GM13976 (cell line): ENCODE measurements around the gene SPRYD4.

ENCODE experiments used
- DNase-seq: peaks from one replicate; pipeline ENCODE4 v3.0.0; 2012; ENCODE audit warnings: low spot score
- CTCF ChIP-seq: IDR thresholded peaks from 2 replicates; pipeline ENCODE4 v1.5.1; 2012; ENCODE audit warnings: borderline replicate concordance, mild to moderate bottlenecking; ENCODE audit not compliant: insufficient read depth; ENCODE audit errors: extremely low read depth, missing control alignments, control extremely low read depth
- in situ Hi-C: fragments of 300-500 bp; cut with MboI; formaldehyde crosslinking; loops from one replicate; pipeline ENCODE4 v1.12.0; 2022; ENCODE audit warnings: low sequenced_read_pairs, mixed read lengths, inconsistent platforms; ENCODE audit not compliant: unreplicated experiment

SPRYD4 gene

GRCh38 chr12:56468216-56469006 lies at the start of gene SPRYD4:
Gene SPRYD4, plus strand, starts transcription at chr12:56468578. Its CDS starts 14 bp downstream, at chr12:56468592.
- TF ChIP-seq CTCF, result peak; percentile 64
- in situ Hi-C loops, result loop anchor here (10.0 to 25.0 kb wide), 2 partner anchors 154 to 256 kb away; partner anchors contain the start of genes CNPY2, NABP2 and RNF41

GRCh38 chr12:56420411-56420810 lies 48.0 kb upstream of the SPRYD4 start:
- DNase-seq, result no peak
- TF ChIP-seq CTCF, result no peak
- in situ Hi-C loops, result no loop called here

More at GRCh38 chr12:56468216-56469006, at the start of gene SPRYD4:
- peak; percentile 96 for DNase-seq

GRCh38 chr12:56425193-56425592 lies 43.2 kb upstream of the SPRYD4 start:
- in situ Hi-C loops, result no loop called here
- no peak for DNase-seq
- TF ChIP-seq CTCF, result no peak

- TF ChIP-seq CTCF, result no peak
- no peak for DNase-seq
- in situ Hi-C loops, result no loop called here
Measured at GRCh38 chr12:56425940-56426438, 42.4 kb upstream of the SPRYD4 start.

- no peak for TF ChIP-seq CTCF
- DNase-seq, result no peak
- in situ Hi-C loops, result no loop called here
Measured at GRCh38 chr12:56431288-56431687, 37.1 kb upstream of the SPRYD4 start.

- DNase-seq, result no peak
- TF ChIP-seq CTCF, result no peak
- in situ Hi-C loops, result no loop called here
Measured at GRCh38 chr12:56431850-56432249, 36.5 kb upstream of the SPRYD4 start.
